HL-60/S4 treated with retinoic acid at 250 ng/mL for 4 days and 3 days (cell line): ENCODE measurements around the gene CCDC88A.
"Not testable (repeated sequence)": the region's sequence is repeated elsewhere in the genome, so short reads cannot be mapped to it uniquely, and the experiment has no call there.

Experiments used
- in situ Hi-C: fragments of 300-500 bp; cut with MboI; formaldehyde crosslinking; loops from 2 replicates; pipeline ENCODE4 v1.7.0; 2022; ENCODE audit warnings: low sequenced_read_pairs

CCDC88A gene

GRCh38 chr2:55419679-55420438 is at the start of gene CCDC88A:
CCDC88A (minus strand) TSS chr2:55419856; CDS start chr2:55419079, 777 bp downstream.
- in situ Hi-C loops = no loop called here

DNA sequence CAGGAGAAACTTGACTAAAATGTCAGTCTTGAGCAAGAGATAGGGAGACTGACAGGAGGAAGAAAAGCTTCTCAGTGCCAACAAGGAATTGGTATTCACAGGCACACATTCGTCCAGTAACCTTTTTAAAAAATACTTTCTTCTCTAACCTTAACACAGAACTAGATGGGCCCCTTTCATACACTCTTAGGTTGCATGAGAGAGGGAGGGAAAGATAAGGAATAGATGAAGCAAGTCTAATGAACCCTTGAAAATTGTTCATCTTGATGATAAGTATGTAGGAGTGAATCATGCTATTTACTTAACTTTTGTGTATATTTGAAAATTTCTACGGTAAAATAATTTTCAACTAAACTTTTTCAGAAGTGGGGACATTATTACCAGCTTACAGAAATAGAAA is 42.0 kb upstream of the CCDC88A start:
- in situ Hi-C loops = no loop called here

GRCh38 chr2:55460562-55460961 is 40.9 kb upstream of the CCDC88A start:
- in situ Hi-C loops = no loop called here

GRCh38 chr2:55459714-55460274 is 40.1 kb upstream of the CCDC88A start:
- in situ Hi-C loops = no loop called here

DNA sequence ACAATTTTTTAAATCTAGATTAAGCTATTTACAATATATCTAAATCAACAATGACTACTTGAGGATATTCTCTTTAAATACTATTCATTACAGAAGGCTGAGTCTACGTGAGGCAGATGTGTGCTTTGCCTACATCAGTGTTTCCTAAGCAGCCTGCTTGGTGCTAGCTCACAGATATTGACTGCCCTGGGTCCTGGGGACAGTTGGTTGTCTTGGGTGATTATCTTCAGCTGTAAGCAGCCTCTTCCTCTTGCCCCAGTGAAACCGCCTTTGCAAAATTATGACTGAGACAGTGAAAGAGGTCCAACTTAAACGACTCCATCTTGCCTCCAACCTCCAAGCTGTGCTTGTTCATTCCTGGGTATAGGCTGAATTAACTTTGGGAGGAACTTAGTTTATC is 39.6 kb upstream of the CCDC88A start:
- in situ Hi-C loops = no loop called here

- in situ Hi-C loops = no loop called here
These were observed 34.5 kb upstream of the CCDC88A start for GRCh38 chr2:55454121-55454520.

DNA sequence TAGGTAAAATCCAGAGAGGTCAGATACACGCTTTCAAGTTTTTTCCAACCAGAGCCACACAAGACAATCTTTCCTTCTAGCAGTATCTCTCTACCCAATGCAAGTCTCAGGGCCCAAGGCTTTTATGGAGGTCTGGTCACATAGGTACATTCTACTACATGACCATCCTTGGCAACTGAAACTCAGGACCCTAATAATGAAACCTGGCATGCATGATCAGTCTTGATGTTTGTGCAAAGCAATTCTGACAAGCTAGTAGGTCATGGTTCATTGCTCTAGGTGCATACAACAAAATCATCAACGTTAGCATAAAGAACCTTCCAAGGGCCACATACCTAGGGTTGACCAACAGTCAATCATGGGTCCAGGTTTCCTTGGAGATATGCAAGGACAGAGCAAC is 33.2 kb upstream of the CCDC88A start:
- in situ Hi-C loops = no loop called here

GRCh38 chr2:55451699-55452098 is 32.0 kb upstream of the CCDC88A start:
- in situ Hi-C loops = no loop called here

DNA sequence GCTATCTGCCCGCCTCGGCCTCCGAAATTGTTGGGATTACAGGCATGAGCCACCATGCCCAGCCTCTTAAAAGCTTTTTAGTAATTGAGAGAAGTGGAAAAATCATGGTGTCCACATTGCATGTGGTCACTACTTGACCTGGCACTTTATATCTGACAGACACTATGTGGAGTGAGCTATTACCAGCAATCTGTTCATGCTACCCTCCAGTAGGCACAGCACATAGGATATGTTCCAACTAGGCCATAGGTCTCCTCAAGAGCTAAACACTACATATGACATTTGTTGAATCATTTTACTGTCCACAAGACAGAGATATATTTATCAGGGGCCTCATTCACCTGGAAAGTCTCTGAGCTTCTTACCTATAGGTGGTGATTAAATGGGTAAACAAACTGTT is 30.4 kb upstream of the CCDC88A start:
- in situ Hi-C loops = not testable (repeated sequence)

DNA sequence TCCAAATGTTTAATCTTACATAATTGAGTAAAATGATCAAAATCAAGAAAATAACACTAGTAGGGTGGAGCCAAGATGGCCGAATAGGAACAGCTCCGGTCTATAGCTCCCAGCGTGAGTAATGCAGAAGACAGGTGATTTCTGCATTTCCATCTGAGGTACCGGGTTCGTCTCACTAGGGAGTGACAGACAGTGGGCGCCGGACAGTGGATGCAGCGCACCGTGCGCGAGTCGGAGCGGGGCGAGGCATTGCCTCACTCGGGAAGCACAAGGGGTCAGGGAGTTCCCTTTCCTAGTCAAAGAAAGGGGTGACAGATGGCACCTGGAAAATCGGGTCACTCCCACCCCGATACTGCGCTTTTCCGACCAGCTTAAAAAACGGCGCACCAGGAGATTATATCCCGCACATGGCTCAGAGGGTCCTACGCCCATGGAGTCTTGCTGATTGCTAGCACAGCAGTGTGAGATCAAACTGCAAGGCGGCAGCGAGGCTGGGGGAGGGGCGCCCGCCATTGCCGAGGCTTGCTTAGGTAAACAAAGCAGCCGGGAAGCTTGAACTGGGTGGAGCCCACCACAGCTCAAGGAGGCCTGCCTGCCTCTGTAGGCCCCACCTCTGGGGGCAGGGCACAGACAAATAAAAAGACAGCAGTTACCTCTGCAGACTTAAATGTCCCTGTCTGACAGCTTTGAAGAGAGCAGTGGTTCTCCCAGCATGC is 22.5 kb upstream of the CCDC88A start:
- in situ Hi-C loops = not testable (repeated sequence)

- in situ Hi-C loops = no loop called here
These were observed 21.7 kb upstream of the CCDC88A start for GRCh38 chr2:55441280-55441892.

DNA sequence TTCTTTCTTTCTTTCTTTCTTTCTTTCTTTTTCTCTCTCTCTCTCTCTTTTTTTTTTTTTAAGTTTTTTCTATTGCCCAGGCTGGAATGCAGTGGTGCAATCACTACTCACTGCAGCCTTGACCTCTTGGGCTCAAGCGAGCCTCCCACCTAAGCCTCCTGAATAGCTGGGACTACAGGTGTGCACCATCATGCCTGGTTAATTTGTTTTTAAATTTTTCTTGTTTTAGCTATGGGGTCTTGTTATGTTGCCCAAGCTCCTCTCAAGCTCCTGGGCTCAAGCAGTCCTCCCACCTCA is 19.4 kb upstream of the CCDC88A start:
- in situ Hi-C loops = no loop called here

DNA sequence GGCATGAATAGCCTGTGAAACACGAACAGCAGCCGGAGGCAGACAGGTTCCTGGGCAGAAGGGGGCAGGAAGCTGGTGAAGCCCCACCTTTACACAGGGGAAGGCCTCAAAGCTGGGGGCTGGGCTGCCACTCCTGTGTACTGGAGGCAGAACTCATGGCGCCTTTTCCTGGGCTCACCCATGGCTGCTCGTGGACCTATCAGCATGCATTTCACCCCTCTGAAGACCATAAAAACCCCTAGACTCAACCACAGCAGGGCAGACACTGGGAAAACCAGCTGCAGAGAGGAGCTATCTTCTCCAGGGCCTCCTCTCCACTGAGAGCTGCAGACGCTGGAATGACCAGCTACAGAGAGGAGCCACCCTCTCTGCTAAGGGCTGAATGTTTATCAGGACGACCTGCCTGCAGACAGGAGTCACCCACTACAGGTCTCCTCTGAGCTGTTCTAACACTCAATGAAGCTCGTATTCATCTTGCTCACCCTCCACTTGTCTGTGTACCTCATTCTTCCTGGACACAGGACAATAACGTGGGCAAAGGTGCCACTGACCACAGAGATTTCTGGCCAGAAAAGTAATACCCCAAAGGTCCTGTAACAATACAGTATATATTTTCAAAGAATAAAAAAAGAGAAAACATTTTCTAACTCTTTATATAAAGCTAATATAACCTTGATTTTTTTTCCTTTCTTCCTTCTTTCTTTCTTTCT is 18.9 kb upstream of the CCDC88A start:
- in situ Hi-C loops = no loop called here

GRCh38 chr2:55437515-55438390 is 18.1 kb upstream of the CCDC88A start:
- in situ Hi-C loops = no loop called here

- in situ Hi-C loops = no loop called here
These were observed 12.4 kb upstream of the CCDC88A start for GRCh38 chr2:55431982-55432627.

GRCh38 chr2:55430211-55430975 is 10.7 kb upstream of the CCDC88A start:
- in situ Hi-C loops = no loop called here

DNA sequence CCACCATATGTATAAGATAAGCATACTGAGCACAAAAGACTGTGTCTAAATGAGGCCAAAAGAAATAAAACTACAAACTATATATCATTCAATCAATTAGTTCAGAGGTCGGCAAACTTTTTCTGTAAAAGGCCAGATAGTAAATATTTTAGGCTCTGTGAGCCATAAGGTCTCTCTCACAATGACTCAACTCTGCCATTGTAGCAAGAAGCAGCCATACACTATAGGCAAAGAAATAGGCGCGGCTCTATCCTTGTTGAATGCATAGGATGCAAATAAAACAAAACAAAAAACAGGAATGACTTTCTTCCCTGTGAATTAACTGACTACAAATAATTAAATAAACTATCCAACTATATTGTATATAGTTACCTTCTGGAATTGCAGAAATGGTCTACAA is 8.6 kb upstream of the CCDC88A start:
- in situ Hi-C loops = no loop called here

DNA sequence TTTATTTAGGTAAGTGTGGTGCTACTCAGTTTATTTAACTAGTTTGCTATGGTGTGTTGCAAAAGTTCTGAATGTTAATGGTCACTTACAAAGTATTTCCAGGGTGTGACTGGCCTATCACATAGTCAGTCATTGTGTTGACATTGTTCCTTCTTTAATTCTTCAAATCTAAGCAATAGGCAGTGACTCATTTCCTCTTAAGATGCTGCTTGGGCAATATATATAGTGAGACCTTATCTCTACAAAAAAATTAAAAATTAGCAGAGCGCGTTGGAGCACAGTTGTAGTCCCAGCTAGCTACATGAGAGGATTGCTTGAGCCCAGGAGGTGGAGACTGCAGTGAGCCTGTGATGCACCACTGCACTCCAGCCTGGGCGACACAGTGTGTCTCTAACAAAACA is 5.8 kb upstream of the CCDC88A start:
- in situ Hi-C loops = no loop called here
